HFF-Myc (cell line): ENCODE data around the gene THNSL1.
"Not testable (repeated sequence)": the region's sequence is repeated elsewhere in the genome, so short reads cannot be mapped to it uniquely, and the experiment has no call there.

Source experiments
- DNase-seq: peaks from one replicate; pipeline ENCODE4 v3.0.0-alpha.2; 2011; ENCODE audit warnings: low read depth; ENCODE audit errors: extremely low read depth
- H3K4me3 ChIP-seq: replicated peaks from 2 replicates; pipeline ENCODE4 v1.5.1; 2011; ENCODE audit warnings: low read depth, mild to moderate bottlenecking, control low read depth, low read length
- TF ChIP-seq, protein P1 (sequence below): IDR thresholded peaks from 2 replicates; pipeline ENCODE4 v1.5.1; 2012; ENCODE audit warnings: mild to moderate bottlenecking, low read depth, low read length, control low read depth; ENCODE audit errors: missing control alignments

The THNSL1 gene, protein sequence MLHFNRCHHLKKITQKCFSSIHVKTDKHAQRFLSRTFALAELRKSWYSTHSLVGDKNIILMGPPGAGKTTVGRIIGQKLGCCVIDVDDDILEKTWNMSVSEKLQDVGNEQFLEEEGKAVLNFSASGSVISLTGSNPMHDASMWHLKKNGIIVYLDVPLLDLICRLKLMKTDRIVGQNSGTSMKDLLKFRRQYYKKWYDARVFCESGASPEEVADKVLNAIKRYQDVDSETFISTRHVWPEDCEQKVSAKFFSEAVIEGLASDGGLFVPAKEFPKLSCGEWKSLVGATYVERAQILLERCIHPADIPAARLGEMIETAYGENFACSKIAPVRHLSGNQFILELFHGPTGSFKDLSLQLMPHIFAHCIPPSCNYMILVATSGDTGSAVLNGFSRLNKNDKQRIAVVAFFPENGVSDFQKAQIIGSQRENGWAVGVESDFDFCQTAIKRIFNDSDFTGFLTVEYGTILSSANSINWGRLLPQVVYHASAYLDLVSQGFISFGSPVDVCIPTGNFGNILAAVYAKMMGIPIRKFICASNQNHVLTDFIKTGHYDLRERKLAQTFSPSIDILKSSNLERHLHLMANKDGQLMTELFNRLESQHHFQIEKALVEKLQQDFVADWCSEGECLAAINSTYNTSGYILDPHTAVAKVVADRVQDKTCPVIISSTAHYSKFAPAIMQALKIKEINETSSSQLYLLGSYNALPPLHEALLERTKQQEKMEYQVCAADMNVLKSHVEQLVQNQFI

DNA sequence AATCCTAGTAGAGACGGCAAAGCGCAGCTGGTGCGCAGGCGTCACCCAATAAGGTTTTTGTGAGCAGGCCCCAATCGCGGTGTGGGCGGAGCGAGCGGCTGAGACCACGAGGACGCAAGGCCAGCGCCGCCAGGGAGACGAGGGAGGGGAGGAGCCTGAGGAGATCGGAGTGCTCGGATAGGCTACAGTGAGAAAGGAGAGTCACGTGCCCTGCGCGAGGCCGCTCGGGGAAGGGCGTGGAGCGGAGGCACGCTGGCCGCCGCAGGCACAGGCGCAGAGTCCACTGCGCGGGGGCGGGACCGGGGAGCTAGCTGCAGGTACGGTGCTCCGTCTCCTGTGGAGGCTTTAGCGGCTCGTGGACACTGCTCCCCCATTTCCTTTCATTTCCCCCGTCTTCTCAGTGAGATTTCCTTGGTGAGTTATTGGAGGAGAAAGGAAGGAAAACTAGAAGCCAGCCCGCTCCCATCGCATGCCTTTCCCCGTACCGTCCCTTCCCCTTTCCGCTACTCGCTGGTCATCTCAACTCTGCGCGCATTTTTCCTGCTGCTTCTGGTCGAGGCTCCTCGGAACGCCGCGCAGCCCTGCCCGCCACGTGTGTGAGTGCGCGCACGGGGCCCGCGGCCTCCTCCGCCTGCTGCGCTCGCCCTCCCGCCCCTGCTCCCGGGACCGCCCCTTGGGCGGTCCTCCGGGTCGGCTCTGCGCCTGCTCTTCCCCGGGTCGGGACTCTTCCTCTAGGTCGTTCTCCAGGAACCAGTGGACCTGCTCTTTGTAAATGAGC, at the start of gene THNSL1:
Gene THNSL1 (plus strand): TSS at position 237 of the 778 bp plus-strand sequence. CDS start 6,612 bp downstream, outside the sequence.
- TF ChIP-seq, protein P1, sequence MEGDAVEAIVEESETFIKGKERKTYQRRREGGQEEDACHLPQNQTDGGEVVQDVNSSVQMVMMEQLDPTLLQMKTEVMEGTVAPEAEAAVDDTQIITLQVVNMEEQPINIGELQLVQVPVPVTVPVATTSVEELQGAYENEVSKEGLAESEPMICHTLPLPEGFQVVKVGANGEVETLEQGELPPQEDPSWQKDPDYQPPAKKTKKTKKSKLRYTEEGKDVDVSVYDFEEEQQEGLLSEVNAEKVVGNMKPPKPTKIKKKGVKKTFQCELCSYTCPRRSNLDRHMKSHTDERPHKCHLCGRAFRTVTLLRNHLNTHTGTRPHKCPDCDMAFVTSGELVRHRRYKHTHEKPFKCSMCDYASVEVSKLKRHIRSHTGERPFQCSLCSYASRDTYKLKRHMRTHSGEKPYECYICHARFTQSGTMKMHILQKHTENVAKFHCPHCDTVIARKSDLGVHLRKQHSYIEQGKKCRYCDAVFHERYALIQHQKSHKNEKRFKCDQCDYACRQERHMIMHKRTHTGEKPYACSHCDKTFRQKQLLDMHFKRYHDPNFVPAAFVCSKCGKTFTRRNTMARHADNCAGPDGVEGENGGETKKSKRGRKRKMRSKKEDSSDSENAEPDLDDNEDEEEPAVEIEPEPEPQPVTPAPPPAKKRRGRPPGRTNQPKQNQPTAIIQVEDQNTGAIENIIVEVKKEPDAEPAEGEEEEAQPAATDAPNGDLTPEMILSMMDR: no peak
- H3K4me3 ChIP-seq: peak within 1 kb of the TSS; percentile 62
- DNase-seq: peak; percentile 97

DNA sequence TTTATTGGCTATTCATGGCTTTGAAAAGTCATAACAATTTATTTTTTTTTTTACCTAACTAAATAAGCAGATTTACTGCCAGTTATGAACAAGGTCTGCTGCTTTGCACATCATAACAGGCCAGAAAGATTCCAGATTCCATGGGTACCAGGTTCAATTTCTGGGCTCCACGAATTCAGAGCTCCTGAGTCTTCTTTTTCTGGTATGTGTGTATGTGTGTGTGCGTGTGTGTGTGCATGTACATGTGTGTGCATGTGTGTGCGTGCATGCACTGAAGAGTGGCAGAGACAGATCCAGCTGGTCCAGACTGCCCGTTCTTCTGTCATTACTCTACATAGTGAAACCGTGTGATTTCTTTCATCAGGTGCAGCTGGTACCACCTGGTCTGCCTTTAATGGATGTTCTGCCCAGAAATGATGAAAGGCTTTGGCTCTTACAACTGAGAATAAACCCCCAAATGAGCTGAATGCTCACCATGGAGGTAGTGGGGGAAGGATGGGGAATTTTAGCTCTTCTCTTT, 49.4 kb upstream of the THNSL1 start:
- DNase-seq: no peak
- TF ChIP-seq, protein P1: no peak

GRCh38 chr10:24968349-24968748, 48.1 kb upstream of the THNSL1 start:
- TF ChIP-seq, protein P1: no peak
- DNase-seq: no peak
- H3K4me3 ChIP-seq: no peak overlapping the region

More for the DNA sequence above, 49.4 kb upstream of the THNSL1 start:
- no peak overlapping the region for H3K4me3 ChIP-seq

GRCh38 chr10:24968951-24969350, 47.5 kb upstream of the THNSL1 start:
- not testable (repeated sequence) for DNase-seq, H3K4me3 ChIP-seq

DNA sequence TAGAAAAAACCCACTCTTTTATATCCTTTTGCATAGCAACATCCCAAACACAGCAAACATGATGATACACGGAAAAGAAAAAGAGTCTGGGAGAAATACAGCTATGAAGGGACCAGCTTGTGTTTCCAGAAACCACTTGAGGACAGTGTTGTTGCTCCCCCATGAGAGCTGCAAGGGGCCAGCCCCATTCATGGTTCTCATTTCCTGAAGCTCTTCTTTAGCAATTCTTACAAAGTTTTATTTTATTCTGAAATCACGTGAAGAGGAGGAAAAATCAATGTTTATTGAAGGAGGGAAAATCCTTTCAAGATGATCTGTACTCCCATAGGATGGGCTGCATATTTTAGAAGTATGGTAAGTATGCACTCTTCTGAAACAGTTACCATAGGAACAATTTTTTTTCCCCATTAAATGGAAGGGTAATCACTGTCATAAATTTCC, 46.6 kb upstream of the THNSL1 start:
- H3K4me3 ChIP-seq: no peak overlapping the region
- no peak for DNase-seq
- TF ChIP-seq, protein P1: no peak

GRCh38 chr10:24971374-24971773, 45.0 kb upstream of the THNSL1 start:
- H3K4me3 ChIP-seq: no peak overlapping the region
- TF ChIP-seq, protein P1: no peak
- no peak for DNase-seq
